ENCODE results near the gene ECE1.

Gene ECE1

DNA sequence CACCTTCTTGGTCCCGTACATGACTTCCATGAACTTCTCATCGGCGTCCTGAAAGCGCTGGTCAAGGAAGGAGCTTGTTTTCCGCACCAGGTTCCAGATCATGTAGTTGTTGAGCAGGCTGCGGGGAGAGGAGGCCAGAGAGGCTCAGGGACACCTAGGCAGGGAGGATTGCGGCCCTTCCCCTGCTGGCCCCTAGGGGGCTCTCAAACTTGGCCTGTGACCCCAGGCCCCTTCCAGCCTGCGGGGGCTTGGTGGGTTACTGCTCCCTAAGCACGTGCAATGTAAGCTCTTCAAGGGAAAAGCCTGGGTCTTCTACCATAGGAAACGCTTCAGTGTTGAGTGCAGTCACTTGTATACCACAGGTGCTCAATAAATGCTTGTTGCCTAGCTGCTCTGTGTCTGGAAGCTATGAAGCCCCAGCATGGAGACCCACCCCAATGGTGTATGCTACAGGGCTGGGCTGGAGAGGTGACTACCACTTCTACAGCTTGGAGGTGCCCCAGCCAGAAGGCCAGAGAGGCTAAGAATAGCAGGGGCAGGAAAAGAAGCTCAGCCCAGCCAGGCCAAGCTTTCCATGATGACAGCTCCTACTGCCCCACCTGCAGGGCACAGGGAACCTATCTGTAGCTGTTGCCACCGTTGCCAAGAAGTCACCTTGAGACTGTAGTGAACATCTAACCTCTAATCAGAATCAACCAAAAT is 45.1 kb downstream of the ECE1 start:
- no peak overlapping the region for H3K4me3 ChIP-seq (ENCODE audit: control insufficient read depth, low read depth, low read length)
- TF ChIP-seq, protein P1, sequence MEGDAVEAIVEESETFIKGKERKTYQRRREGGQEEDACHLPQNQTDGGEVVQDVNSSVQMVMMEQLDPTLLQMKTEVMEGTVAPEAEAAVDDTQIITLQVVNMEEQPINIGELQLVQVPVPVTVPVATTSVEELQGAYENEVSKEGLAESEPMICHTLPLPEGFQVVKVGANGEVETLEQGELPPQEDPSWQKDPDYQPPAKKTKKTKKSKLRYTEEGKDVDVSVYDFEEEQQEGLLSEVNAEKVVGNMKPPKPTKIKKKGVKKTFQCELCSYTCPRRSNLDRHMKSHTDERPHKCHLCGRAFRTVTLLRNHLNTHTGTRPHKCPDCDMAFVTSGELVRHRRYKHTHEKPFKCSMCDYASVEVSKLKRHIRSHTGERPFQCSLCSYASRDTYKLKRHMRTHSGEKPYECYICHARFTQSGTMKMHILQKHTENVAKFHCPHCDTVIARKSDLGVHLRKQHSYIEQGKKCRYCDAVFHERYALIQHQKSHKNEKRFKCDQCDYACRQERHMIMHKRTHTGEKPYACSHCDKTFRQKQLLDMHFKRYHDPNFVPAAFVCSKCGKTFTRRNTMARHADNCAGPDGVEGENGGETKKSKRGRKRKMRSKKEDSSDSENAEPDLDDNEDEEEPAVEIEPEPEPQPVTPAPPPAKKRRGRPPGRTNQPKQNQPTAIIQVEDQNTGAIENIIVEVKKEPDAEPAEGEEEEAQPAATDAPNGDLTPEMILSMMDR (conservative IDR thresholded peaks at IDR 0.05; ENCODE audit: control insufficient read depth, insufficient read depth, low read depth, low read length): peak; percentile 45
- DNase-seq (ENCODE audit: low read depth): no peak

DNA sequence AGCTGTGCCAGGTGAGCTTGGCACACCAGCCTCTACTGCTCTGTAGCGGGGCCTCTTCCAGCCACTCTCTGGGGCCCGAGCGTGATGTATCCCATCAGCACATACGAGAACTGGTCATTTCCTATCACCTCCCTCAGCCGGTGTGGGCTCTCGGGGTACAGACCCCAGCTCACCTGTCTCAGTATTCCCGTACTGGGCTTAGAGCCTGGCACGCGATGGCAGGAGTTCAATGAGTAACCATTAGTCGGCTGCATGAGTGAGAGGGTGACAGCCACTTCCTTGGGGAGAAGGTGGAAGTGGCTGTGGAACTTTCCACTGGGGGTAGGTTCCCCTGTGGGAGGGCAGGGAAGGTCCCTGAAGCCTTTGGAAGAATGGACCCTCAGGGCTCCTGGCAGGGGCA is 46.1 kb downstream of the ECE1 start:
- TF ChIP-seq, protein P1 (conservative IDR thresholded peaks at IDR 0.05; ENCODE audit: control insufficient read depth, insufficient read depth, low read depth, low read length): no peak
- DNase-seq (ENCODE audit: low read depth): no peak

DNA sequence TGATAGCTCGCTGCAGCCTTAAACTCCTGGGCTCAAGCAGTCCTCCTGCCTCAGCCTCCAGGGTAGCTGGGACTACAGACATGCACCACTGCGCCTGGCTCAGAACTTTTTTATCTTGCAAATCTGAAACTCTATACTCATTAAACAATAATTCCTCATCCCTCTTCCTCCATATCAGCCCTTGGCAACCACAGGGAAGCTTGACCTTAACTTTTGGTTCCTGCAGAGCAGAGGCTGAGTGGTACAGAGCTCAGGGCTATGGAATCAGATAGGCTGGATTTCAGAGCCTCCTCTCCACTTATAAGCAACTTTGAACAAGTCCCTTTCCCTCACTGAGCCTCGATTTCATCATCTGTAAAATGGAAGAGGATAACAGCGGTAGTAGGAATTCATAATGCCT is 47.4 kb downstream of the ECE1 start:
- DNase-seq (ENCODE audit: low read depth): no peak
- H3K4me3 ChIP-seq (ENCODE audit: control insufficient read depth, low read depth, low read length): no peak overlapping the region
- TF ChIP-seq, protein P1 (conservative IDR thresholded peaks at IDR 0.05; ENCODE audit: control insufficient read depth, insufficient read depth, low read depth, low read length): no peak

More for the DNA sequence above, 46.1 kb downstream of the ECE1 start:
- H3K4me3 ChIP-seq (ENCODE audit: control insufficient read depth, low read depth, low read length): no peak overlapping the region

DNA sequence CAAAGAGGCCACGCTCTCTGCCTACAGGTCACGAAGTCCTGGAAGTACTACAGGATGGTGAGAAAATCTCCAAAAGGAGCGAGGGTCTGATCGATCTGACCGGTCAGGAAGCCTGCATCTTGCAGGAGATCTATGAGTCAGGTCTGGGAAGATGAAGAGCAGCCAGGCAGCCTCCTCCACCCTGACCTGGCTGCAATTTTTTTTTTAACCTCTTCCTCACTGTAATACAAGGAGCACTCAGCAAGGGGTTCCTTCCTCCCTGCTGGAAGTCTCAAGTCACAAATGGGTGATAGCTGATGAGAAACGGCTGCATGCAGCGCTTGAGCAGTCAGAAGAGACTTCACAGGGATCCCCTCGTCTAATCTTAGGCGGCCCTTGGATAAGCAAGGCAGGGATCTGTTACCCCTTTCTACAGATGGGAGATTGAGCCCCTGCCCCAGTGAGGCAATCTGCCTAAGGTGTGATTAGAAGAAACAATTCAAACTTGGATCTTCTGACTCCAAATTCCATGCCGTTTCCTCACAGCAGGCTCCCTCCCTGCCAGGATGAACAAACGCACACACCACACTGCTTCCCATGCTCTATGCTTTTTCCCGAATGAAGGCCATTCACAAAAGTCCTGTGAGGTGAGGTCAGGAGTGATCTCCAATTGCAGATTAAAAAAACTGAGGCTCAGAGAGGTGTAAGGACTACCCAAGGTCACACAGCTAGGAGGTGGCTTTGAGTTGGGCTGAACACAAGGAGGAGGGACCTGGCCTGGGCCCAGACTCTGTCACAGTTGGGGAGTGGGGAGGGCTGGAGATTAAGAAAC is 48.3 kb downstream of the ECE1 start:
- DNase-seq (ENCODE audit: low read depth): no peak
- TF ChIP-seq, protein P1 (conservative IDR thresholded peaks at IDR 0.05; ENCODE audit: control insufficient read depth, insufficient read depth, low read depth, low read length): no peak
- no peak overlapping the region for H3K4me3 ChIP-seq (ENCODE audit: control insufficient read depth, low read depth, low read length)

DNA sequence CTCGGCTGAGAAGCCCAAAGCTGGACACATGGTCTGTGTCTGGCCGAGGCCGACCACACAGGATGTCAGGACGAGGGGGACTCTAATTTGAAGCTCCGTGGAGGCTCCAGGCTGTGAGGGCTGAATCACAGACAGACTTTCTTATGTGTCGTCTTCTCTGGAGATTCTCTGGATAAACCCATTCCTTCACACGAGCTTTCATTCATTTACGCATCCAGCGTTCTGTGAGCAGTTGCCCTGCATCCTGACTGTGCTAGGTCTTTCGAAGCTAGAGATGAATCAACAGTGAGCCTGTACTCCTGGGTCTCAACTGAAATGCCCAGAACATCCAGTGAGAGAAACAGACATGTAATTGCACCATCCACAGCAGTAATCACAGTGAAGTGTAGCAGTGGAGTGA is 49.6 kb downstream of the ECE1 start:
- TF ChIP-seq, protein P1 (conservative IDR thresholded peaks at IDR 0.05; ENCODE audit: control insufficient read depth, insufficient read depth, low read depth, low read length): no peak
- DNase-seq (ENCODE audit: low read depth): no peak
- H3K4me3 ChIP-seq (ENCODE audit: control insufficient read depth, low read depth, low read length): no peak overlapping the region

DNA sequence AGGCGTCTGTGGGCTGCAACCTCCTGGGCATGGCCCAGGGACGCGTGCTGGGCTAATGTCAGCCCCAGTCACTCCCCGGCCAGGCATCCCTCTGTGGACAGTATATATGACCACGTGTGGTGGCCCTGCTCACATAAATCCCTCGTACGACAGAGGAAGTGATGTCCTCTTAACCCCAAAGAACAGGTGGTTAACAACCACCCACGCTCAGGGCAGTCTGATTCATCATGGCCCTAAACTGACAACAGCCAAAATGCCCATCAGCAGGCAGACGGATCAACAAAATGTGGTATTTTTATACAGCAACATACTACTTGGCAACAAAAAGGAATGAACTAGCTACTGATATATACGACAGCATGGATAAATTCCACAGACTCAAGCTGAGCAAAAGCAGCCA is 51.0 kb downstream of the ECE1 start:
- DNase-seq (ENCODE audit: low read depth): no peak
- TF ChIP-seq, protein P1 (conservative IDR thresholded peaks at IDR 0.05; ENCODE audit: control insufficient read depth, insufficient read depth, low read depth, low read length): no peak
- H3K4me3 ChIP-seq (ENCODE audit: control insufficient read depth, low read depth, low read length): no peak overlapping the region
